Measurements from ENCODE around the gene AK5. TPM values are rescaled to one million over a fixed set of nuclear protein-coding genes. Genes with fewer than 3 reads are reported as not detected.

Gene AK5
- total and polyA plus RNA-seq, 2 of the 13 experiments (the other 11 are each of a cell fraction or from before 2014, with no cell fraction given), result not detected

- peaks cover 0 to 2% of the 10 kb centered on the region in 2 experiments; a peak in 2 of 5 replicates for H3K27me3 ChIP-seq (ENCODE audit: control insufficient read depth in 1 of 2, insufficient read depth in 2 of 2, low read length in 2 of 2)
- ChIA-PET POLR2A (no interaction called here), CTCF (ENCODE audit: low intra/inter-chr PET ratio, low total read pairs) (no interaction called here)
- H3K9me3 ChIP-seq (ENCODE audit: low read length), result no peaks in the 10 kb centered on the region
- intact Hi-C loops (cut with micrococcal nuclease; ENCODE audit: unreplicated experiment) (no loop called here), in situ Hi-C loops (cut with HindIII; ENCODE audit: extremely low pct_ligation_motif_present, low pct_unique_long_range_greater_than_20kb) (no loop called here)
- no peak overlapping the region for H3K27ac ChIP-seq (ENCODE audit: extremely low read length, insufficient read depth, low read length)
- H2AFZ ChIP-seq (ENCODE audit: low read length), result no peak overlapping the region
- no peak overlapping the region for H3K4me3 ChIP-seq (replicated peaks in 1 of 3; ENCODE audit: insufficient read depth in 1 of 3, low read depth in 2 of 3, low read length in 3 of 3)
- FAIRE-seq (no peak), ATAC-seq (no peak), DNase-seq (ENCODE audit: low spot score) (no peak)
- BruUV-seq (replicated peaks), result no TSS peak
- 0% methylated on average over 1 of the region's 1 CpG for WGBS (ENCODE audit: low lambda C conversion rate)
- no peak overlapping the region for H3K9ac ChIP-seq (ENCODE audit: insufficient read depth, low read depth, low read length)
- no peaks in the 10 kb centered on the region for H3K4me1 ChIP-seq (ENCODE audit: insufficient read depth, low read length)
- no peak for TF ChIP-seq KDM5A (IDR thresholded peaks at IDR 0.05; ENCODE audit: borderline replicate concordance, low read length)
- no peak for TF ChIP-seq TBP (CRISPR knock-in tag; IDR thresholded peaks at IDR 0.05)
- no peak for TF ChIP-seq SSRP1 (CRISPR knock-in tag; IDR thresholded peaks at IDR 0.05)
- no peak for TF ChIP-seq SRSF4 (IDR thresholded peaks at IDR 0.05; ENCODE audit: low read depth, low read length, poor library complexity, severe bottlenecking)
- H3K36me3 ChIP-seq (replicated peaks in 1 of 2; ENCODE audit: control insufficient read depth in 1 of 2, insufficient read depth in 2 of 2, low read length in 2 of 2), result no peaks in the 10 kb centered on the region
- no peaks in the 10 kb centered on the region for H3K79me2 ChIP-seq (ENCODE audit: insufficient read depth, low read length)
- no peaks in the 10 kb centered on the region for H4K20me1 ChIP-seq (ENCODE audit: insufficient read depth, low read length)
- H3K4me2 ChIP-seq (ENCODE audit: low read depth, low read length), result no peak overlapping the region
Measured at GRCh38 chr1:77354536-77354935, 72.7 kb downstream of the AK5 start.

GRCh38 chr1:77355010-77355409, 73.2 kb downstream of the AK5 start:
- H3K4me3 ChIP-seq (replicated peaks in 1 of 3; ENCODE audit: insufficient read depth in 1 of 3, low read depth in 2 of 3, low read length in 3 of 3), result no peak overlapping the region
- H3K79me2 ChIP-seq (ENCODE audit: insufficient read depth, low read length), result no peaks in the 10 kb centered on the region
- H3K4me2 ChIP-seq (ENCODE audit: low read depth, low read length), result no peak overlapping the region
- H3K9me3 ChIP-seq (ENCODE audit: low read length), result no peaks in the 10 kb centered on the region
- TF ChIP-seq, protein P1, sequence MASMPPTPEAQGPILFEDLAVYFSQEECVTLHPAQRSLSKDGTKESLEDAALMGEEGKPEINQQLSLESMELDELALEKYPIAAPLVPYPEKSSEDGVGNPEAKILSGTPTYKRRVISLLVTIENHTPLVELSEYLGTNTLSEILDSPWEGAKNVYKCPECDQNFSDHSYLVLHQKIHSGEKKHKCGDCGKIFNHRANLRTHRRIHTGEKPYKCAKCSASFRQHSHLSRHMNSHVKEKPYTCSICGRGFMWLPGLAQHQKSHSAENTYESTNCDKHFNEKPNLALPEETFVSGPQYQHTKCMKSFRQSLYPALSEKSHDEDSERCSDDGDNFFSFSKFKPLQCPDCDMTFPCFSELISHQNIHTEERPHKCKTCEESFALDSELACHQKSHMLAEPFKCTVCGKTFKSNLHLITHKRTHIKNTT (CRISPR knock-in tag; IDR thresholded peaks at IDR 0.05), result no peak
- TF ChIP-seq ZNF382 (CRISPR knock-in tag; IDR thresholded peaks at IDR 0.05; ENCODE audit: borderline replicate concordance) (no peak), NKX3-1 (CRISPR knock-in tag; IDR thresholded peaks at IDR 0.05) (no peak), NRL (CRISPR knock-in tag; IDR thresholded peaks at IDR 0.05; ENCODE audit: borderline replicate concordance) (no peak)
- no TSS peak for BruUV-seq (replicated peaks)
- peaks cover 0 to 2% of the 10 kb centered on the region in 2 experiments; a peak in 1 of 5 replicates for H3K27me3 ChIP-seq (ENCODE audit: control insufficient read depth in 1 of 2, insufficient read depth in 2 of 2, low read length in 2 of 2)
- H3K36me3 ChIP-seq (replicated peaks in 1 of 2; ENCODE audit: control insufficient read depth in 1 of 2, insufficient read depth in 2 of 2, low read length in 2 of 2), result no peaks in the 10 kb centered on the region
- H3K27ac ChIP-seq (ENCODE audit: extremely low read length, insufficient read depth, low read length), result no peak overlapping the region
- H3K4me1 ChIP-seq (ENCODE audit: insufficient read depth, low read length), result no peaks in the 10 kb centered on the region
- no peak for FAIRE-seq
- 0% methylated on average over 3 of the region's 3 CpGs for WGBS (ENCODE audit: low lambda C conversion rate)
- intact Hi-C loops (cut with micrococcal nuclease; ENCODE audit: unreplicated experiment) (no loop called here), in situ Hi-C loops (cut with HindIII; ENCODE audit: extremely low pct_ligation_motif_present, low pct_unique_long_range_greater_than_20kb) (no loop called here)
- ChIA-PET CTCF (ENCODE audit: low intra/inter-chr PET ratio, low total read pairs) (no interaction called here), POLR2A (no interaction called here)
- DNase-seq (ENCODE audit: low spot score), result no peak
- no peak for ATAC-seq
- H2AFZ ChIP-seq (ENCODE audit: low read length), result no peak overlapping the region
- no peak overlapping the region for H3K9ac ChIP-seq (ENCODE audit: insufficient read depth, low read depth, low read length)
- no peaks in the 10 kb centered on the region for H4K20me1 ChIP-seq (ENCODE audit: insufficient read depth, low read length)
